ENCODE measurements around the gene FMO4.

The FMO4 gene

GRCh38 chr1:171295821-171296220 lies 18.2 kb upstream of the FMO4 start:
- in situ Hi-C loops (cut with HindIII; ENCODE audit: low sequenced_read_pairs) = no loop called here
- no peak overlapping the region for H3K4me3 ChIP-seq (ENCODE audit: low read depth, low read length)
- DNase-seq (ENCODE audit: low read depth, low spot score) = no peak
- TF ChIP-seq CTCF (IDR thresholded peaks at IDR 0.05; ENCODE audit: low read depth, low read length) = no peak

GRCh38 chr1:171296897-171297296 lies 17.1 kb upstream of the FMO4 start:
- no peak overlapping the region for H3K4me3 ChIP-seq (ENCODE audit: low read depth, low read length)
- in situ Hi-C loops (cut with HindIII; ENCODE audit: low sequenced_read_pairs) = no loop called here
- TF ChIP-seq CTCF (IDR thresholded peaks at IDR 0.05; ENCODE audit: low read depth, low read length) = no peak
- no peak for DNase-seq (ENCODE audit: low read depth, low spot score)

GRCh38 chr1:171298696-171299095 lies 15.3 kb upstream of the FMO4 start:
- in situ Hi-C loops (cut with HindIII; ENCODE audit: low sequenced_read_pairs) = no loop called here
- no peak for TF ChIP-seq CTCF (IDR thresholded peaks at IDR 0.05; ENCODE audit: low read depth, low read length)
- DNase-seq (ENCODE audit: low read depth, low spot score) = no peak
- no peak overlapping the region for H3K4me3 ChIP-seq (ENCODE audit: low read depth, low read length)

- DNase-seq (ENCODE audit: low read depth, low spot score) = no peak
- no peak overlapping the region for H3K4me3 ChIP-seq (ENCODE audit: low read depth, low read length)
- in situ Hi-C loops (cut with HindIII; ENCODE audit: low sequenced_read_pairs) = no loop called here
- no peak for TF ChIP-seq CTCF (IDR thresholded peaks at IDR 0.05; ENCODE audit: low read depth, low read length)
Observed at GRCh38 chr1:171299342-171299741, 14.6 kb upstream of the FMO4 start.

GRCh38 chr1:171300401-171300800 lies 13.6 kb upstream of the FMO4 start:
- in situ Hi-C loops (cut with HindIII; ENCODE audit: low sequenced_read_pairs) = no loop called here
- no peak for TF ChIP-seq CTCF (IDR thresholded peaks at IDR 0.05; ENCODE audit: low read depth, low read length)
- no peak for DNase-seq (ENCODE audit: low read depth, low spot score)
- H3K4me3 ChIP-seq (ENCODE audit: low read depth, low read length) = no peak overlapping the region

GRCh38 chr1:171310661-171311087 lies 3.3 kb upstream of the FMO4 start:
- no peak overlapping the region for H3K4me3 ChIP-seq (ENCODE audit: low read depth, low read length)
- no peak for DNase-seq (ENCODE audit: low read depth, low spot score)
- TF ChIP-seq CTCF (IDR thresholded peaks at IDR 0.05; ENCODE audit: low read depth, low read length) = no peak
- in situ Hi-C loops (cut with HindIII; ENCODE audit: low sequenced_read_pairs) = no loop called here
